GM10266 (cell line): ENCODE data around the gene ADGRV1.
"Not testable (repeated sequence)": the region's sequence is repeated elsewhere in the genome, so short reads cannot be mapped to it uniquely, and the experiment has no call there.

Source experiments
- DNase-seq: peaks from one replicate; pipeline ENCODE4 v3.0.0; 2012; ENCODE audit errors: extremely low spot score
- TF ChIP-seq, protein P1 (sequence below): IDR thresholded peaks from 2 replicates; pipeline ENCODE4 v1.5.1; 2012; ENCODE audit warnings: mild to moderate bottlenecking, low read depth; ENCODE audit not compliant: control insufficient read depth, insufficient read depth; ENCODE audit errors: missing control alignments

ADGRV1 gene

DNA sequence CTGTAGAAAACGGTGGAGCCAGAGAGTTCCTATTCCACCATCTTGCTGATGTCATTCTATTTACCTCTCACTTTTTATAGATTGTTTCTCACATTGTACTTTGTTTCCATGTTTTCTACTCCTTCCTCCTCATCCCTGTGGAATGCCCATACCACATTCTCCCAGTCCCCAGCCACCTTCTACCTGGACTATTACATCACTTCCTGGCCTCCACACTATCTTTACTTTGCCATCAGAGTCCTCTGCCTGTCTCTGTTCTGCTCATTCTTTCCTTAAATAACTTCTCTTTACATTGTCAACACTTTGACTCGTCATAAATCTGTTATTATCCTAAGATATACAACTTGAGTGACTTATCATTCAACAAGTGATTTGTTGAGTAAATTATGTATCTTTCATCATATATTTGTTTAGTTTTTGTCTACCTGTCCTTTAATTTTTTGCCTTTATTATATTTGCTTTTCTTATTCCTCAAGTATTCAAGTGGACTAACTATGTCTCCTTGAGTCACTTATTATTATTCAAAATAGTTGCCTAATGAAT is 182.5 kb downstream of the ADGRV1 start:
- DNase-seq, result no peak
- TF ChIP-seq, protein P1, sequence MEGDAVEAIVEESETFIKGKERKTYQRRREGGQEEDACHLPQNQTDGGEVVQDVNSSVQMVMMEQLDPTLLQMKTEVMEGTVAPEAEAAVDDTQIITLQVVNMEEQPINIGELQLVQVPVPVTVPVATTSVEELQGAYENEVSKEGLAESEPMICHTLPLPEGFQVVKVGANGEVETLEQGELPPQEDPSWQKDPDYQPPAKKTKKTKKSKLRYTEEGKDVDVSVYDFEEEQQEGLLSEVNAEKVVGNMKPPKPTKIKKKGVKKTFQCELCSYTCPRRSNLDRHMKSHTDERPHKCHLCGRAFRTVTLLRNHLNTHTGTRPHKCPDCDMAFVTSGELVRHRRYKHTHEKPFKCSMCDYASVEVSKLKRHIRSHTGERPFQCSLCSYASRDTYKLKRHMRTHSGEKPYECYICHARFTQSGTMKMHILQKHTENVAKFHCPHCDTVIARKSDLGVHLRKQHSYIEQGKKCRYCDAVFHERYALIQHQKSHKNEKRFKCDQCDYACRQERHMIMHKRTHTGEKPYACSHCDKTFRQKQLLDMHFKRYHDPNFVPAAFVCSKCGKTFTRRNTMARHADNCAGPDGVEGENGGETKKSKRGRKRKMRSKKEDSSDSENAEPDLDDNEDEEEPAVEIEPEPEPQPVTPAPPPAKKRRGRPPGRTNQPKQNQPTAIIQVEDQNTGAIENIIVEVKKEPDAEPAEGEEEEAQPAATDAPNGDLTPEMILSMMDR, result no peak

GRCh38 chr5:90746119-90746518 is 187.5 kb downstream of the ADGRV1 start:
- no peak for DNase-seq
- TF ChIP-seq, protein P1, result no peak

DNA sequence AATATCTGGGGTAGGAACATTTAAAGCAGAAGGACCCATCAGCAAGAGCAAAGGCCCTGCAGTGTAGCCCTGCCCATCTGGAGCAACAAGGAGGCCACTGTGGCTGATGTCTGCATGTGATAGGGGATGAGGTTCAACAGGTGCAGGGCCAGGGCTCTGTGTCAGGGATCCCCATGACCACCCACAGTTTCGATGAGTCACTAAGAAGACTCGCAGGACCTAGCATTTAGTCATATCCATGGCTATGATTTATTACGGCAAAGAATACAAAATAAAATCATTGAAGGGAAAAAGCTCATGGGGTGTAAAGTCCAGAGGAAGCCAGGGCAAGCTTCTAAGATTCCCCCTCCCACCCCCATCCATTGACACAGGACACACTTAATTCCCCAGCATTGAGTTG is 188.6 kb downstream of the ADGRV1 start:
- TF ChIP-seq, protein P1, result no peak
- no peak for DNase-seq

DNA sequence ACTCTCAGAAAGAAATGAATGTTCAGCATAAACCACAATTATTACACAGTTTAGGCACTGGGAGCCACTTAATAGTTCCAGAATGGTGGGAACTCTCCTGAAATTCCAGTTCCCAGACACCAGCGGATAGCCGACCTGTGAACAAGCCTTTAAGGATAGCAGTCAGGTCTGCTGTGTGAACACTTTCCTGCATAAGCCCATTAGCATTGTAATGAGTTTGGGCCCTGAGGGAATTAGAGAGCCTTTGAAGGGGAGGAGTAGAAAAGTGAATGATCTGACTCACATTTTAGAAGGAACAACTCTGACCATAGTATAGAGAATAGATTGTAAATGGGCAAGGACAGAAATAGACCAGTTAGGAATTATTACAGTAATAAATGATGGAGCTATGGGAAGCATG is 189.1 kb downstream of the ADGRV1 start:
- no peak for DNase-seq
- TF ChIP-seq, protein P1, result no peak

GRCh38 chr5:90759119-90759518 is 200.5 kb downstream of the ADGRV1 start:
- no peak for DNase-seq

DNA sequence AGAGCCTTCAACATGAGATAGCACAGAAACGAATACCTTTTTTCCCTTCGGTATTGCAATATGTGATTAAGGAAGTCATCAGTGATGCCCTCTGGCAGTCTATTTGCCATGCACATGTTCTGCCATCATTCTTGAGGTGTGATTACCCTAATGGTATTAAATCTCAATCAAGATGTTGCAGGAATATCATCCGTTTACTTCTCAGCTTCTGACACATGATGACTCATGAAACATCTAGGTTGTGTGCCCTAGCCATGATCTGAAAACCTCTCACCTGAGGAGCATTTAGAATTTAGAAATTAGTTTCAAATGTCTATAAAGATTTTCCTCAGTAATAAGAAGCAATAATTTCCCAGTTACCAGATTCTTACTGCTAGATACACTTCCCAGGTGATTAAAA is 209.1 kb downstream of the ADGRV1 start:
- no peak for DNase-seq
- TF ChIP-seq, protein P1, result no peak

More at GRCh38 chr5:90759119-90759518, 200.5 kb downstream of the ADGRV1 start:
- TF ChIP-seq, protein P1, result no peak

DNA sequence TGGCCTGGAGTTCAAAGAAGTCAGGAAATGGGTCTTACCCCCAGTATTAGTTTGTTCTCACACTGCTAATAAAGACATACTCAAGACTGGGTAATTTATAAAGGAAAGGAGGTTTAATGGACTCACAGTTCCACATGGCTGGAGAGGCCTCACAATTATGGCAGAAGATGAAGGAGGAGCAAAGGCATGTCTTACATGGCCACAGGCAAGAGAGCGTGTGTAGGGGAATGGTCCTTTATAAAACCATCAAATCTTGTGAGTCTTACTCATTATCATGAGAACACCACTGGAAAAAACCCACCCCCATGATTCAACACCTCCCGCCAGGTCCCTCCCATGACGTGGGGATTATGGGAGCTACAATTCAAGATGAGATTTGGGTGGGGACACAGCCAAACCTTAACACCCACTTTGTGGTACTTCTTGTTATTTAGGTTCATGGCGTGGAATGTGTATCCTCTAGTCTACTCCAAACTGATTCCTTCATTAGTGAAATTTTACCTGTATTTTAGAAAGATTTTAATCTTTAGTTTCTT is 211.5 kb downstream of the ADGRV1 start:
- DNase-seq, result not testable (repeated sequence)

GRCh38 chr5:90777959-90778358 is 219.4 kb downstream of the ADGRV1 start:
- TF ChIP-seq, protein P1, result no peak
- DNase-seq, result no peak
